Esophagus squamous epithelium (tissue), 4 donors: ENCODE measurements around the gene PCDH9.

Experiments used
- CTCF ChIP-seq, 6 experiments: fragments of 450-650 bp in 4 of 6; fragments of 200-600 bp in 2 of 6; sonication (generic) in 2 of 6; IDR thresholded peaks; one replicate each; pipeline ENCODE4 v1.5.1; 2016 to 2019; ENCODE audit warnings: antibody characterized with exemption in 6 of 6, mild to moderate bottlenecking in 4 of 6, moderate library complexity in 4 of 6
- POLR2A ChIP-seq, 4 donors: fragments of 450-650 bp; IDR thresholded peaks; one replicate each; pipeline ENCODE4 v1.6.1; 2017; ENCODE audit warnings: antibody characterized with exemption in 4 of 4, mild to moderate bottlenecking in 4 of 4, moderate library complexity in 3 of 4

- TF ChIP-seq CTCF (IDR thresholded peaks at IDR 0.05): no peak
- TF ChIP-seq POLR2A (IDR thresholded peaks at IDR 0.05): no peak
These were observed 668.1 kb downstream of the PCDH9 start for GRCh38 chr13:66562054-66562453.
